Parathyroid adenoma (tissue), 2 donors: ENCODE measurements around the gene PTPRQ.

Source experiments
- H2AFZ ChIP-seq: fragments of 300-600 bp; sonication (generic); one replicate; pipeline ENCODE4 v1.7.0; 2017; ENCODE audit warnings: antibody characterized with exemption, mild to moderate bottlenecking
- H3K27ac ChIP-seq: fragments of 300-600 bp; sonication (generic); one replicate; pipeline ENCODE4 v1.7.0; 2017
- H3K27me3 ChIP-seq: fragments of 300-600 bp; sonication (generic); one replicate; pipeline ENCODE4 v1.7.0; 2017; ENCODE audit warnings: low read length; ENCODE audit not compliant: control insufficient read depth, insufficient read depth
- H3K36me3 ChIP-seq: fragments of 300-600 bp; sonication (generic); one replicate; pipeline ENCODE4 v1.7.0; 2017; ENCODE audit warnings: low read length; ENCODE audit not compliant: control insufficient read depth, insufficient read depth
- H3K4me1 ChIP-seq: fragments of 300-600 bp; sonication (generic); one replicate; pipeline ENCODE4 v1.7.0; 2017; ENCODE audit warnings: control low read depth
- H3K4me2 ChIP-seq: fragments of 300-600 bp; sonication (generic); one replicate; pipeline ENCODE4 v1.7.0; 2017; ENCODE audit warnings: low read length
- H3K4me3 ChIP-seq: fragments of 300-600 bp; sonication (generic); one replicate; pipeline ENCODE4 v1.7.0; 2017; ENCODE audit warnings: low read depth, low read length
- H3K79me2 ChIP-seq: fragments of 300-600 bp; sonication (generic); one replicate; pipeline ENCODE4 v1.7.0; 2017; ENCODE audit warnings: control low read depth
- H3K9ac ChIP-seq: fragments of 300-600 bp; sonication (generic); one replicate; pipeline ENCODE4 v1.7.0; 2017; ENCODE audit warnings: mild to moderate bottlenecking
- H3K9me3 ChIP-seq: fragments of 300-600 bp; sonication (generic); one replicate; pipeline ENCODE4 v1.7.0; 2017; ENCODE audit warnings: low read length; ENCODE audit not compliant: control insufficient read depth
- CTCF ChIP-seq: fragments of 300-600 bp; sonication (generic); IDR thresholded peaks from one replicate; pipeline ENCODE4 v1.7.0; 2017; ENCODE audit warnings: antibody characterized with exemption, mild to moderate bottlenecking
- donor health status: primary hyperparathyroidism.

The PTPRQ gene

GRCh38 chr12:80512781-80513180 is 68.7 kb downstream of the PTPRQ start:
- Histone ChIP-seq H3K27me3 (no peaks in the 10 kb centered on the region), H3K4me3 (no peak overlapping the region), H2AFZ (peak overlapping the region; percentile 45), H3K4me1 (no peaks in the 10 kb centered on the region), H3K9ac (no peak overlapping the region), H3K27ac (no peak overlapping the region), H3K36me3 (no peaks in the 10 kb centered on the region), H3K4me2 (no peak overlapping the region), H3K9me3 (no peaks in the 10 kb centered on the region), H3K79me2 (no peaks in the 10 kb centered on the region)
- no peak for TF ChIP-seq CTCF

GRCh38 chr12:80513211-80513610 is 69.2 kb downstream of the PTPRQ start:
- no peaks in the 10 kb centered on the region for H3K79me2 ChIP-seq
- H3K9me3 ChIP-seq: no peaks in the 10 kb centered on the region
- no peak overlapping the region for H3K4me3 ChIP-seq

GRCh38 chr12:80517655-80518054 is 73.6 kb downstream of the PTPRQ start:
- TF ChIP-seq CTCF: no peak
- no peak overlapping the region for H2AFZ ChIP-seq
- no peaks in the 10 kb centered on the region for H3K79me2 ChIP-seq
- no peaks in the 10 kb centered on the region for H3K36me3 ChIP-seq
- no peak overlapping the region for H3K4me3 ChIP-seq
- no peak overlapping the region for H3K4me2 ChIP-seq
- H3K27me3 ChIP-seq: no peaks in the 10 kb centered on the region
- H3K4me1 ChIP-seq: no peaks in the 10 kb centered on the region
- H3K9me3 ChIP-seq: no peaks in the 10 kb centered on the region
- H3K27ac ChIP-seq: no peak overlapping the region
- no peak overlapping the region for H3K9ac ChIP-seq

More at GRCh38 chr12:80513211-80513610, 69.2 kb downstream of the PTPRQ start:
- Histone ChIP-seq H3K36me3 (no peaks in the 10 kb centered on the region), H2AFZ (peak overlapping the region; percentile 45), H3K9ac (no peak overlapping the region), H3K4me1 (no peaks in the 10 kb centered on the region), H3K4me2 (no peak overlapping the region), H3K27me3 (no peaks in the 10 kb centered on the region), H3K27ac (no peak overlapping the region)
- TF ChIP-seq CTCF: no peak

- no peaks in the 10 kb centered on the region for H3K4me1 ChIP-seq
- no peak overlapping the region for H2AFZ ChIP-seq
- no peaks in the 10 kb centered on the region for H3K79me2 ChIP-seq
- H3K36me3 ChIP-seq: no peaks in the 10 kb centered on the region
- no peak overlapping the region for H3K4me3 ChIP-seq
- H3K27me3 ChIP-seq: no peaks in the 10 kb centered on the region
- no peak overlapping the region for H3K9ac ChIP-seq
- no peak for TF ChIP-seq CTCF
- H3K9me3 ChIP-seq: no peaks in the 10 kb centered on the region
- no peak overlapping the region for H3K27ac ChIP-seq
- H3K4me2 ChIP-seq: no peak overlapping the region
Measured at GRCh38 chr12:80531646-80532045, 87.6 kb downstream of the PTPRQ start.

- Histone ChIP-seq H3K9ac (no peak overlapping the region), H3K9me3 (no peaks in the 10 kb centered on the region), H3K27ac (no peak overlapping the region), H3K79me2 (no peaks in the 10 kb centered on the region), H3K36me3 (no peaks in the 10 kb centered on the region), H2AFZ (no peak overlapping the region), H3K4me1 (no peaks in the 10 kb centered on the region), H3K4me2 (no peak overlapping the region), H3K4me3 (no peak overlapping the region), H3K27me3 (no peaks in the 10 kb centered on the region)
- no peak for TF ChIP-seq CTCF
Measured at GRCh38 chr12:80539029-80539428, 95.0 kb downstream of the PTPRQ start.
